ENCODE results near the gene RPA1. TPM values are rescaled to one million over a fixed set of nuclear protein-coding genes. Genes with fewer than 3 reads are reported as not detected.

RPA1 gene
- total RNA-seq, 4 donors from 2014 or later: 24.0 to 37.2 (median 26.4) TPM

- no peak overlapping the region for H3K4me3 ChIP-seq (replicated peaks in 1 of 3)
- no peak overlapping the region for H3K27ac ChIP-seq
- no peak for TF ChIP-seq CTCF (IDR thresholded peaks at IDR 0.05)
- no peak for TF ChIP-seq POLR2A (IDR thresholded peaks at IDR 0.05)
- no peaks in the 10 kb centered on the region for H3K36me3 ChIP-seq
- H3K4me1 ChIP-seq: no peaks in the 10 kb centered on the region
- DNase-seq: no peak
- no peaks in the 10 kb centered on the region for H3K27me3 ChIP-seq
- 51 to 72% methylated on average over 10 to 12 of the region's 22 CpGs for WGBS, 2 donors
- no peaks in the 10 kb centered on the region for H3K9me3 ChIP-seq
- intact Hi-C loops (cut with DNase I): no loop called here
Measured at GRCh38 chr17:1947229-1947742, 117.5 kb downstream of the RPA1 start.

- H3K4me3 ChIP-seq (replicated peaks in 1 of 3): no peak overlapping the region
- 81 to 96% methylated on average over 9 to 10 of the region's 22 CpGs for WGBS, 2 donors
- H3K27ac ChIP-seq: no peak overlapping the region
- H3K27me3 ChIP-seq: no peaks in the 10 kb centered on the region
- no peaks in the 10 kb centered on the region for H3K9me3 ChIP-seq
- no peak for TF ChIP-seq CTCF (IDR thresholded peaks at IDR 0.05)
- TF ChIP-seq POLR2A (IDR thresholded peaks at IDR 0.05): no peak
- no peak for DNase-seq
- intact Hi-C loops (cut with DNase I): no loop called here
- no peaks in the 10 kb centered on the region for H3K36me3 ChIP-seq
- H3K4me1 ChIP-seq: no peaks in the 10 kb centered on the region
Measured at GRCh38 chr17:1947743-1948516, 118.1 kb downstream of the RPA1 start.

DNA sequence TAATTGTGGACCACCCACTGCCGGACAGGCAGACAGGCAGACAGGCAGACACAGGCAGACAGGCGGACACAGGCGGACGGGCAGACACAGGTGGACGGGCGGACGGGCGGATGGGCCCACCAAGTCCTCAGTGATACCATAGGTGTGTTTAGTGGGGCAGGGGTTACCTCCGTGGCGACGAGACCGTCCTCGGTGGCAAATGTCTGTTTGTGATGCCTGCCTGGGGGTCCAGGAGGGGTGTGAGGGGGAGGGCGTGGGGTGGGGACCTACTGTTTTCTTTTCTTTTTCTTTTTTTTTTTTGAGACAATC is 118.7 kb downstream of the RPA1 start:
- 89 to 97% methylated on average over 14 of the region's 14 CpGs for WGBS, 2 donors
- DNase-seq: no peak
- H3K27ac ChIP-seq: no peak overlapping the region
- H3K4me1 ChIP-seq: no peaks in the 10 kb centered on the region
- TF ChIP-seq POLR2A (IDR thresholded peaks at IDR 0.05) (no peak), CTCF (IDR thresholded peaks at IDR 0.05) (no peak)
- no peaks in the 10 kb centered on the region for H3K27me3 ChIP-seq
- no peak overlapping the region for H3K4me3 ChIP-seq (replicated peaks in 1 of 3)
- no peaks in the 10 kb centered on the region for H3K9me3 ChIP-seq
- H3K36me3 ChIP-seq: no peaks in the 10 kb centered on the region
- intact Hi-C loops (cut with DNase I): no loop called here

Other genes with a start within 250 kb of the RPA1 start
- gene SLC43A2, start 201.2 kb upstream of the RPA1 start, total RNA-seq: 10 to 100 TPM; 17.5 to 28.2 (median 23.9) TPM
- 10 to 100 TPM; 31.6 to 52.0 (median 35.5) TPM for gene SCARF1, start 184.3 kb upstream of the RPA1 start, total RNA-seq
- 100 to 1,000 TPM in 3 of 4 donors, 10 to 100 TPM in 1; 67.5 to 140 (median 124) TPM for gene RILP, start 180.1 kb upstream of the RPA1 start, total RNA-seq
- gene PRPF8, start 145.1 kb upstream of the RPA1 start, total RNA-seq: 100 to 1,000 TPM; 181 to 256 (median 242) TPM
- 1 to 10 TPM; 1.7 to 5.6 (median 3.7) TPM for gene TLCD2, start 119.6 kb upstream of the RPA1 start, total RNA-seq
- 10 to 100 TPM; 25.6 to 31.0 (median 30.3) TPM for gene WDR81, start 105.3 kb upstream of the RPA1 start, total RNA-seq
- 1 to 10 TPM; 4.3 to 9.7 (median 7.1) TPM for gene SERPINF2, start 87.1 kb upstream of the RPA1 start, total RNA-seq
- gene SERPINF1, start 67.9 kb upstream of the RPA1 start, total RNA-seq: 1,000 to 10,000 TPM in 1 of 4 donors, 100 to 1,000 TPM in 3; 289 to 1,632 (median 420) TPM
- gene SMYD4, start 103 bp upstream of the RPA1 start, total RNA-seq: 10 to 100 TPM; 19.3 to 21.9 (median 20.4) TPM
- 1 to 10 TPM; 1.6 to 4.9 (median 2.5) TPM for gene RTN4RL1, start 195.3 kb downstream of the RPA1 start, total RNA-seq
- 10 to 100 TPM; 41.6 to 61.1 (median 49.3) TPM for gene DPH1, start 200.1 kb downstream of the RPA1 start, total RNA-seq
- gene OVCA2, start 212.0 kb downstream of the RPA1 start, total RNA-seq: 10 to 100 TPM; 37.6 to 54.1 (median 47.3) TPM
- gene HIC1, start 225.1 kb downstream of the RPA1 start, total RNA-seq: 10 to 100 TPM; 13.3 to 23.2 (median 18.3) TPM